WI38 (cell line): ENCODE results near the gene CD79B.
"Not testable (repeated sequence)": the region's sequence is repeated elsewhere in the genome, so short reads cannot be mapped to it uniquely, and the experiment has no call there.

Source experiments
- H3K4me3 ChIP-seq: 2 replicates; pipeline ENCODE4 v1.5.1; 2011; ENCODE audit warnings: low read depth, mild to moderate bottlenecking, control low read depth, low read length
- CTCF ChIP-seq: IDR thresholded peaks from 2 replicates; pipeline ENCODE4 v1.5.1; 2012; ENCODE audit warnings: low read depth, mild to moderate bottlenecking, control low read depth, low read length

CD79B gene

GRCh38 chr17:63911041-63911635 is 21.0 kb downstream of the CD79B start, which contains the start of gene CSHL1:
Gene CSHL1 (minus strand): TSS chr17:63911258. CDS start chr17:63911196, 62 bp downstream.
- TF ChIP-seq CTCF, result no peak
- H3K4me3 ChIP-seq, result no peak within 1 kb of the TSS

- no peak overlapping the region for H3K4me3 ChIP-seq
- TF ChIP-seq CTCF, result no peak
Measured at GRCh38 chr17:63910096-63910495, 22.0 kb downstream of the CD79B start.

- H3K4me3 ChIP-seq, result not testable (repeated sequence)
Measured at GRCh38 chr17:63909586-63909985, 22.5 kb downstream of the CD79B start.

GRCh38 chr17:63907161-63907778 is 24.9 kb downstream of the CD79B start:
- H3K4me3 ChIP-seq, result not testable (repeated sequence)

GRCh38 chr17:63904796-63905195 is 27.3 kb downstream of the CD79B start:
- H3K4me3 ChIP-seq, result not testable (repeated sequence)

More at GRCh38 chr17:63907161-63907778, 24.9 kb downstream of the CD79B start:
- TF ChIP-seq CTCF, result peak; percentile 7; the same call in 1 of the 2 replicates

- H3K4me3 ChIP-seq, result not testable (repeated sequence)
Measured at GRCh38 chr17:63903787-63904201, 28.3 kb downstream of the CD79B start.

- not testable (repeated sequence) for H3K4me3 ChIP-seq
Measured at GRCh38 chr17:63901971-63902370, 30.2 kb downstream of the CD79B start.

- not testable (repeated sequence) for H3K4me3 ChIP-seq
Measured at GRCh38 chr17:63898899-63899798, 33.0 kb downstream of the CD79B start.

- not testable (repeated sequence) for H3K4me3 ChIP-seq
Measured at GRCh38 chr17:63896524-63897354, 35.4 kb downstream of the CD79B start, which contains the start of gene CSH1. Gene CSH1 (minus strand): TSS chr17:63896574. CDS start chr17:63896511, 63 bp downstream.

GRCh38 chr17:63894821-63895220 is 37.3 kb downstream of the CD79B start:
- H3K4me3 ChIP-seq, result not testable (repeated sequence)

- H3K4me3 ChIP-seq, result not testable (repeated sequence)
Measured at GRCh38 chr17:63894021-63894420, 38.1 kb downstream of the CD79B start.

GRCh38 chr17:63892316-63893037 is 39.7 kb downstream of the CD79B start:
- H3K4me3 ChIP-seq, result not testable (repeated sequence)
